ENCODE measurements around the gene GRK5. TPM values are rescaled to one million over a fixed set of nuclear protein-coding genes. Genes with fewer than 3 reads are reported as not detected.
"Not testable (repeated sequence)": the region's sequence is repeated elsewhere in the genome, so short reads cannot be mapped to it uniquely, and the experiment has no call there.

The GRK5 gene
- total RNA-seq, 2 experiments from 2014 or later, result 11.4 to 13.3 TPM

DNA sequence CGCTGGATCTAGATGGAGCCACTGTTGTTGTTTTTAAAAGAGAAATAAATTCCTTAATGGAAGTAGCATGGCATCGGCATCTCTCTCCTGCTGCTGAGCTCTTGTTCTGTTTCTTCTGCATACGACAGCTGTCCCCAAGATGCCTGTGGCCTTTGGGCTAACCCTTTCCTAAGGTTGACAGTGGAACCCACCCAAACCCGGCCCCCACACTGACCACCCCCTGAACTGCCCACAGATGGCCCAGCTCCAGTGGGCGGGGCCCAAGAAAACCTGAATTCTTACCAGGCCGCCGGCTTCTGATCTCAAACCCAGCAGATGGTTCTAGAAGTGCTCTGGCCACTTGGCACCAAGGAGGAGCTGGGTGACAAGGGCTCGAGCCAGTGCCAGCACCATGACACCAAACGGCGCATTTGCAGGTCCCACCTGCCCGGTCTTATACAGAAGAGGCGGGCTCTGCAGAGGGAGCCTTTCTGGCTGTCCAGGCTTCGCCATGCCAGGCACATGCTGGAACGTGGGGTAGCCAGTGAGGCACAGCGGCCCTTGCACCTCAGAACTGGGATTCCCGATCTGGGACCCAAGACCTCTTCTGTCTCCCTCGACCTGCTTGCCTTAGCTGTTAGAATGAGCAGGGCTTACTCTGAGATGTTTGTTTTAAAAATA is 252.4 kb downstream of the GRK5 start:
- ChIA-PET POLR2A (no interaction called here), CTCF (interaction anchor here (0.5 to 1.0 kb wide), 2 partner anchors 10 to 78 kb away, joined by 3 read pairs; no protein-coding TSS in a partner anchor)

DNA sequence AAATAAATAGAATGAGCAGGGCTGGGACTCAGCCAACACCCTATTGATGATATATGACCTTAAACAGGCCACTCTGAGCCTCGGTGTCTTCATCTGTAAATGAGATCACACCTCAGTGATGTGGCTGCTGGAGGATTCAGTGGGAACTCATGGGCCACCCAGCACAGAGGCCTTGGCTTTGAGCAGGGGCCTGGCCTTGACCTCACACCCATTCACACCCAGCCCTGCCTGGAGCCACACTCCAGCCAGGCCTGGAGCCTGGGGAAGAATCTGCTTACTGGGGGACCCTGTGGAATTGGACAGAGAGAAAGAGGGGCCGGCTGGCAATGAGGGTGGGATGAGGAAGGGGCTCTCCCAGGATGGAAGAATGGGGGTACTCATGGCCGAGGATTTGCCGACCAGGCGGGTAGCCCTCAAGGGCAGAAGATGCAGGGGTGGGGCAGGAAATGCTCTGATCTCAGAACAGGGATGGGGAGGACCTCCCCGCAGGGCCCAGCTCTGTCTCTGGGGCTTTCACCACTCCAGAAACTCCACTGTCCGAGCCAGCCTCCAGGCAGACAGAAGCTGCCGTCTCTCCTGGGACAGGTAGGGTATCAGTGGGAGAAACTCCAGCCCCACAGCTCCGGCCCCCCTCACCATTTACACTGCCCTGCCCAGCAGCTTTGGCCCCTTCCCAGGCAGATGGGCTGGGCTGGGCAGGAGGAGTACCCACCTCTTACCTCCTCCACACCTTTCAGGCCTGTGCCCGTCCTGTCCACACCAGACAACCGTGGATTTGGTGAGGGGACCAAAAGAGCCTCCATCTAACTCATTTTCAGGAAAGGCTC is 253.2 kb downstream of the GRK5 start:
- POLR2A ChIA-PET, result no interaction called here
- CTCF ChIA-PET, result interaction anchor here (0.5 to 1.0 kb wide), 2 partner anchors 15 to 77 kb away, joined by 3 to 4 read pairs; no protein-coding TSS in a partner anchor

DNA sequence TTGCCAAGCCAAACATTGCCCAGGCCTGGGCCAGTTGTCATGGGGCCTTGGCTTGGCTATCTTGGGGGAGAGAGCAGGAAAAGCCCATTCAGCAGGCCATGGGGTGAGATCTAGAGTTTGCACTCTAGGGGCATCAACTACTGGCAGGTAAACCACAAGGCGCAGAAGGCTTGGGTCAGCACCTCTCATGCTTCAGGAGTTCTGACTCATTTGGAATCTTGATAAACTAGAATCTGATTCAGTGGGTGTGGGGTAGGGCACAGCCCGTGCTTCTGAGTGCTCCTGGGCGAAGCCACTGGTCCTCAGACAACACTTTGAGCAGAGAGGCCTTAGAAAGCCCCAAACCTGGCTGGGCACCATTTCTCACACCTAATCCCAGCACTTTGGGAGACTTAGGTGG is 254.0 kb downstream of the GRK5 start:
- CTCF ChIA-PET, result interaction anchor here (1.0 kb wide), 1 partner anchor 16 kb away, joined by 4 read pairs; no protein-coding TSS in a partner anchor
- POLR2A ChIA-PET, result no interaction called here

DNA sequence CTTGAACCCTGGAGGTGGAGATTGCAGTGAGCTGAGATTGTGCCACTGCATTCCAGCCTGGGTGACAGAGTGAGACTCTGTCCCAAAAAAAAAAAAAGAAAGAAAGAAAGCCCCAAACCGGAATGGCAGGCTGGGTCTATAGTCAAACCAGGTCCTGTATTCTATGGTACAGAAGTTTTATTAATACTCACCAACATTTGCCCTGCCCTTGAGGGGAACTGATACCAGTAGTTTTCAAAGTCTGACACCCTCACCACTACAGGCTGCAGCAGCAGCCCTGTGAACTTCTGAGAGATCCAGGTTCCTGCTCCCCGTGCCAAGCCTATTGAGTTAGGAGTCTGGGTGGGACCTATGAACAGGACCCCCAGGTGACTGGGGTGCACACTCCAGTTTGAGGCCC is 254.6 kb downstream of the GRK5 start:
- CTCF ChIA-PET, result no interaction called here
- POLR2A ChIA-PET, result no interaction called here

DNA sequence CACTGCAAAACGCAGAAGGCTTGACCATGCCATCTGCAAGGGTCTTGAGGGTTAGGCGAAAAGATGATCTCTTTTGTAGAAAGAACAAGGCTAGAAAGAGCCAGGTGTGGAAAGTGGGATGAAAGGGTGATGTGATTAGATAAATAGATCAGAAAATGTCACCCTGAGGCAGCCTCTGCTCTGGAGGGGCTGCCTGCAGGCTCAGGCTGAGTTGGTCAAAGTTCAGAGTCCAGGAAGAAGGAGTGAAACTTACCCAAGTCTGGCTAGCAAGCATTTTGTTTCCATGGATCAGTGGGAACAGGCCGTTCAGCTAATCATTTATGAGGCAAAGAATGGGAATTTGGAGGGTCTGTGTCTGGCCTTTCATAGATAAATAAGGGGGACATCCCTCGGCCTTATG is 255.4 kb downstream of the GRK5 start:
- CTCF ChIA-PET, result no interaction called here
- POLR2A ChIA-PET, result no interaction called here

DNA sequence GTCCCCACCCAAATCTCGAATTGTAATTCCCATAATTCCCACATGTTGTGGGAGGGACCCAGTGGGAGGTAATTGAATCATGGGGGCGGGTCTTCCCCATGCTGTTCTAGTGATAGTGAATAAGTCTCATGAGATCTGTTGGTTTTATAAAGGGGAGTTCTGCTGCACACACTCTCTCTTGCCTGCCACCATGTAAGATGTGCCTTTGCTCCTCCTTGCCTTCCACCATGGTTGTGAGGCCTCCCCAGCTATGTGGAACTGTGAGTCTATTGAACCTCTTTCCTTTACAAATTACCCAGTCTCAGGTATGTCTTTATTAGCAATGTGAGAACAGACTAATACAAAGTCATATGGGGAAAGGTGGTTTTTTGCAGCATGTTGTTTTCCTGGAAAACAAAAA is 255.8 kb downstream of the GRK5 start:
- CTCF ChIA-PET, POLR2A ChIA-PET: not testable (repeated sequence)

DNA sequence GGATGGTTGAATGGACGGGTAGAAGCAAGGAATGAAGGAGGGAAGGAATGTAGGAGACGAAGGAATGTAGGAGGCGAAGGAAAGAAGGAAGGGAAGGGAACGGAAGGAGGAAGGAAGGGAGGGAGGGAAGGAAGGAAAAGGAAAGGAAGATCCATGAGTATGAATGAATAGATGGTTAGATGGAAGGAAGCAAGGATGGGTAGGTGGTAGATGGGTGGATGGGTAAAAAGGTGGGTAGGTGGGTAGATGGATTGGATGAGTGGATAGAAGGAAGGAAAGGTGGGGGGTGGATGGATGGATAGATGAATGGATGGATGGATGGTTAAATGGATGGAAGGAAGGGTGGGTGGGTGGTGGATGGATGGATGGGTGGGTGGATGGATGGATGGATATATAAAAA is 257.7 kb downstream of the GRK5 start:
- CTCF ChIA-PET, result interaction anchor here (1.6 kb wide), 1 partner anchor 20 kb away, joined by 4 read pairs; no protein-coding TSS in a partner anchor
- POLR2A ChIA-PET, result no interaction called here

DNA sequence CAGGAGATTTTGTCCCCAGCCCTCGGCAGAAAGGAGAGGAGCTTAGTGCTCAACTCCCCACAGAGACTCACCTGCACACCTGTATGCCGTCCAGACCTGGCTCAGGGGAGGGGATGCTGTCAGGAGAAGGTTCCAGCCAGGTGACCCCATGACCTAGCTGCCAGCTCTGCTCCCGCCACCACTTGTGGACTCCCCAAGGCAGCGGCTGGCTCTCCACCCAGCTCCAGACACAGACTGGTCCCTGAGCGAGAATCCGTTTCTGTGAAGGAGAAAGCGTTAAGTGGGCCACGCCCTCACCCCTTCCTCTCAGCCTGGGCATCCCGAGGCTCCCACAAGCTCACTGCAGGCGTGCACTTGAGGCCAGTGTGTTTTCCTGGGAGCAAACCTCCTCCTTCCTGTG is 258.7 kb downstream of the GRK5 start:
- POLR2A ChIA-PET, result interaction anchor here (0.5 kb wide), 1 partner anchor 77 kb away, joined by 3 read pairs; no protein-coding TSS in a partner anchor
- CTCF ChIA-PET, result interaction anchor here (1.6 kb wide), 1 partner anchor 21 kb away, joined by 4 read pairs; no protein-coding TSS in a partner anchor

DNA sequence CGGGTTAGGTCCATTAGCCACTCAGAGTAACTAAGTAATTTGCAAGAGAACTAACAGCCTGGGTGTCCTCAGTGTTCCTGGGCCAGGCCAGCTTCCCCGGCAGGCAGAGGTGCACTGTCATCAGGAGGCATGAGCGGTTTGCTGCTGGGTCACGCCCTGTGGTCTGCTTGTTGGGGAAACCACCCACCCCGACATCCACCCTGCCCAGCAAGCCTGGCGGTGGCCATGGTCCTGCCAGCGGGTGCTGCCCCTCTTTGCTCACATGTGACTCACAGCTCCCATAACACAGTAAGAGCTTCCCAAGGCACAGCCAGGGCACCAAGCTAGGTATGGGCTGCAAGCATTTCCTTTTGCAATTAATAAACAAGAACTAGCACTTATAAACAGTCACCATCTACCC is 259.3 kb downstream of the GRK5 start:
- POLR2A ChIA-PET, result no interaction called here
- CTCF ChIA-PET, result interaction anchor here (1.6 kb wide), 1 partner anchor 21 kb away, joined by 4 read pairs; no protein-coding TSS in a partner anchor

DNA sequence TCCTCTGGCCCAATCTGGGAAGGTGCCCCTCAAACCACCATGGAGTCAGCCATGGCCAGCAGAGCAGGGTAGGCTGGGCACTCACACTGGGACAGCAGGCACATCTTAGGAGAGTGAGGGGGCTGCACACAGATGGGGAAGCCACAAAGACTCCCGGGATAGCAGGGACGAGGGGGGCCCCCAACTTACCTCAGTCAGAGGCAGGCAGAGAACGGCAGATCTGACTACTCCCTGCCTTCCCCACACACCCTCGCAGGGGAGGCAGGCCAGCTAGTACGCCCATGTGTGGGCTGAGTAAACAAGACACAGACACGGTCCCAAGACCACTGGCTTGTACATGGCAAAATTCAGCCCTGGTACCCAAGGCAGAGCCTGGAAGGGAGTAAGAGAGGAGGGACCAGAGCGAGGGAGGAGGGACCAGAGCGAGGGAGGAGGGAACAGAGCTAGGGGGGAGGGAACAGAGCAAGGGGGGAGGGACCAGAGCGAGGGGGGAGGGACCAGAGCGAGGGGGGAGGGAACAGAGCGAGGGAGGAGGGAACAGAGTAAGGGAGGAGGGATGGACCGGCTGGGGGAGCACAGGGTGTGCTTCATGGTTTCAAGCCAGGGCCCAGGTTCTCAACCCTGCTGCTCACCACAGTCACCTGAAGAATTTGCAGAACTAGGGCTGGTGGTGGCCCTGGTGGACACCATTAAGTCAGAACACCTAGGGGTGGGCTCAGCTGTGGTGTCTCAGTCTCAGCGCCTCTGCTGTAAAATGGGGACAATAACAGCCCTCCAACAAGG is 261.4 kb downstream of the GRK5 start:
- ChIA-PET POLR2A (no interaction called here), CTCF (interaction anchor here (0.6 to 1.7 kb wide), 3 partner anchors 21 to 153 kb away, joined by 3 read pairs; no protein-coding TSS in a partner anchor)

DNA sequence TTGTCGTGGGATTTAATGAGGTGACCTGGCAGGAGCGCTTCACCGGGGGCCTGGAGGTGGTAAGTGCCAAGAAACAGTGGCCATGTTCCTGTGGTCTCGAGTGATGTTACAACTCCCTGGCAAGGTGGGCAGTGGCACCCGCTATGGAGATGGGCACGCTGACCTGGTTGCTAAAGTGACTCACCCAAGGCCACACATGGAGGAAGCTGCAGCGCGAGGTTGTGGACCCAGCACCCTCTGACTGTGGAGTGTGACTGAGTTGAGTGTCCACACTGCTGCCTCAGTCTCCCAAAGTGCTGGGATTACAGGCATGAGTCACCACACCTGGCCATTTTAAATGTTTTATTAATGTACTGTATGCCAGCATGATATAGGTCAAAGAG is 261.9 kb downstream of the GRK5 start:
- ChIA-PET CTCF (interaction anchor here (1.0 to 1.7 kb wide), 4 partner anchors 10 to 154 kb away, joined by 3 to 4 read pairs (median 3); no protein-coding TSS in a partner anchor), POLR2A (no interaction called here)

DNA sequence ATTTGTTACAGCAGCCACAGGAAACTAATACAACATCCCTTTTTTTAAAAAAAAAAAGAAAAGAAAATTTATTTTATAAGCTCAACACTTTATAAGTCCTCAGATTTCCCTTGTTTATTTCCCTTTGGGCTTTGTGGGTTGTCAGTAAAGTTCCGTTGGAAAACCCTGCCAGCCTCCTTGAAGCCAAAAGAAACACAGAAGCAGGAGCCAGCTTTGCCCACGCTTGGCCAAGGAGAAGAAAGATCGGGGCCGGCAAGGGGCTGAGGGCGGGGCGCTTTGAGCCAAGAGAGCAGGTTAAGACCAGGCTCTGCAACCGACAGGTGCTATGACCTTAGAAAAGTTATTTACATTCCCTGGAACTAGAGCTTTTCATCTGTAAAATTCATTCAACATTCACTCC is 262.5 kb downstream of the GRK5 start:
- CTCF ChIA-PET, result interaction anchor here (0.5 to 1.7 kb wide), 5 partner anchors 11 to 466 kb away, joined by 3 to 5 read pairs (median 3); no protein-coding TSS in a partner anchor

DNA sequence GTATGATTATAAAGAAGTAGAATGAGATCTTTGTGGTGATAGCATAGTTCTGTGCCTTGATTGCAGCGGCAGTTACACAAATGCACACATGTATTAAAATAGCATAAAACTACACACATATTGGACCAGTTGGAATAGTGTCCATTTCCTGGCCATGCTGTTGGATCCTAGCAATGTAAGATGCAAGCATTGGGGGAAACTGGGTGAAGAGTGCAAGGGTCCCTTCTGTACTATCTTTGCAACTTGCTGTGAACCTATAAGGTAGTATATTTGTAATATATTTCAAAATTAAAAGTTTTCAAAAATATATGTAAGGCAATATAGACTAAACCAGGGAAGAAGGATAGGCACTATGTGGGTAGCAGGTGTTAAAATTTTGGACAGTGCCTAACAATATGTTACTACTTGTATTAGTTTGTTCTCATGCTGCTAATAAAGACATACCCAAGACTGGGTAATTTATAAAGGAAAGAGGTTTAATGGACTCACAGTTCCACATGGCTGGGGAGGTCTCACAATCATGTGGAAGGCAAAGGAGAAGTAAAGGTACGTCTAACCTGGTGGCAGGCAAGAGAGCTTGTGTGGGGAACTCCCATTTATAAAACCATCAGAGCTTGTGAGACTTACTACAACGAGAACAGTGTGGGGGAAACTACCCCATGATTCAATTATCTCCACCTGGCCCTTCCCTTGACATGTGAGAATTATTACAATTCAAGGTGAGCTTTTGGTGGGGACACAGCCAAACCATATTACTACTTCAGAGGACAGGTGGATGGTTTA is 263.7 kb downstream of the GRK5 start:
- POLR2A ChIA-PET, result no interaction called here
- CTCF ChIA-PET, result interaction anchor here (0.6 to 1.3 kb wide), 4 partner anchors 9 to 26 kb away, joined by 3 to 4 read pairs (median 3); no protein-coding TSS in a partner anchor

More for the DNA sequence above, 262.5 kb downstream of the GRK5 start:
- POLR2A ChIA-PET, result no interaction called here

DNA sequence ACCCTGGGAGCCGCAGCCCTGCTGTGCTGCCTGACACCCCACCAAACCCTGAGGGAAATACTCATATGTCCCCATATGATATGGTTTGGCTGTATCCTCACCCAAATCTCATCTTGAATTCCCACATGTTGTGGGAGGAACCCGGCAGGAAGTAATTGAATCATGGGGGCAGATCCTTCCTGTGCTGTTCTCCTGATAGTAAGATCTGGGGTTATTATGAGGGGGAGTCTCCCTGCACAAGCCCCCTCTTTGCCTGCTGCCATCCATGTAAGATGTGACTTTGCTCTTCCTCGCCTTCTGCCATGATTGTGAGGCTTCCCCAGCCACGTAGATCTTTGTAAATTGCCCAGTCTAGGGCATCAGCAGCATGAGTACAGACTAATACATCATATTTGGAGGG is 266.4 kb downstream of the GRK5 start:
- POLR2A ChIA-PET, result no interaction called here
- CTCF ChIA-PET, result no interaction called here

DNA sequence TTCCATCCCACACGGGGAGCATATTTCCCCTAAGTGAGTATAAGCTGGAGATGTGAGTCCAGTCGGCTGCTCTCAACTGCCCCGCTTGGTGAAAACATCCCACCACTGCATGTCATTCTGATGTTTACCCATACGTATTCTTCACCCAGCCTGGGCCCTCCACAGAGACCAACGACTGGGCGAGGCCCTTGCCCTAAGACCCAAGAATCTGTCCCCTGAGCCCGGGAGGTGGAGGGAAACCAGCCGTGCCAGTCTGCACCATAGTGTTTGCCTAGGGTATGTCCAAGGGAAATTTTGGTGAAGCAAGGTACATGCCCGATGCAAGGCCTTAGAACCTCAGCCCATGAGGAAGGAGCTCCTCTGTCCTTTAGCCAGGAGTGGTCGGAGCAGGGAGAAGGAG is 267.2 kb downstream of the GRK5 start:
- ChIA-PET POLR2A (no interaction called here), CTCF (no interaction called here)

DNA sequence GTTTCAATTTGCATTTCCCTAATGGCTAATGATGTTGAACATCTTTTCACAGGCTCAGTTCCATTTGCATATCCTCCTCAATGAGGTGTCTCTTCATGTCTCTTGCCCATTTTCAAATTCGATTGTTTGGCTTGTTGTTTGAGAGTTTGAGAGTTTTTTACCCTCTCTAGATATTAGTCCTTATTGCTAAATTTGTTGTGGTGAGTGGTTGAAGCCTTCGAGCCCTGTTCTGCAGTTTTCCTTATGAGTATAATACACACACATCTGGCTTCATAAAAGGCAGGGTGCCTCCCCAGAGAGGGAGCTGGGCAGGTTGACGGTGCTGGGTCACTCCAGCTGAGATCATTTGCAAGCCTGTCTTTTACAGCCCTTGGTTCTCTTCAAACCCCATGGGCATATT is 270.1 kb downstream of the GRK5 start:
- CTCF ChIA-PET, result interaction anchor here (1.0 to 2.0 kb wide), 2 partner anchors 12 to 32 kb away, joined by 3 to 7 read pairs; no protein-coding TSS in a partner anchor

DNA sequence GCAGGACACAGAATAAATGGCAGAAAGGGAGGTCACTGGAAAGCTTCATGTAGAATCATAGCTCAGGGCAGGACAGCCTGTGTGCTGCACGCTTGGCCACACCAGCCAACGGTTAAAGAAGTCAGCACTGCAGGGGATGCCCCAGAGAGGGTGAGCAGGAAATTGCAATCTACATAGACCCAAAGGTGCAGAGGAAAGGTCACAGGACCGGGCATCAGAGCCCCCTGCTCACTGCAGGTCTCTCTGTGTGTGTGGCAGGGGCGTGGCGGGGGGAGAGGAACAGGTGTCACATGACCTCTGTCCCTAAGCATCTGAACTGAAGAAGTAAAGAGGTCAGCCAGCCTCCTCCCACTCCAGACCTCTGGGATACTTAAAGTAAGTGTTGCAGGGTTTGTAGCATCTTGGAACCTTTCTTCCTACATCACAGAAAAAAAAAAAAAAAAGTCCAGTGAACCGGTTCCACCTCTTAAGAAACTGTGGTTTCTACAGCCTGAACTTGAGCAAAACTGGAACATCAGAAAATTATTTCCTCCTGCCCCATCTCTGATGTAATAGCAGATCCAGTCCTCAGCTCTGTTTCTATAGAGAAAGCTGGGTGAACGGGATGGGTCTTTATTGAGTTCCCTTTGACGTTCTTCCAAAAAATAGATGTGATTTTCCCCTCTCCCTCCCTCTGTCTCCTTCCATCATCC is 270.9 kb downstream of the GRK5 start:
- ChIA-PET POLR2A (no interaction called here), CTCF (interaction anchor here (1.0 to 2.0 kb wide), 4 partner anchors 11 to 33 kb away, joined by 3 to 7 read pairs (median 4); no protein-coding TSS in a partner anchor)

More for the DNA sequence above, 270.1 kb downstream of the GRK5 start:
- POLR2A ChIA-PET, result no interaction called here

DNA sequence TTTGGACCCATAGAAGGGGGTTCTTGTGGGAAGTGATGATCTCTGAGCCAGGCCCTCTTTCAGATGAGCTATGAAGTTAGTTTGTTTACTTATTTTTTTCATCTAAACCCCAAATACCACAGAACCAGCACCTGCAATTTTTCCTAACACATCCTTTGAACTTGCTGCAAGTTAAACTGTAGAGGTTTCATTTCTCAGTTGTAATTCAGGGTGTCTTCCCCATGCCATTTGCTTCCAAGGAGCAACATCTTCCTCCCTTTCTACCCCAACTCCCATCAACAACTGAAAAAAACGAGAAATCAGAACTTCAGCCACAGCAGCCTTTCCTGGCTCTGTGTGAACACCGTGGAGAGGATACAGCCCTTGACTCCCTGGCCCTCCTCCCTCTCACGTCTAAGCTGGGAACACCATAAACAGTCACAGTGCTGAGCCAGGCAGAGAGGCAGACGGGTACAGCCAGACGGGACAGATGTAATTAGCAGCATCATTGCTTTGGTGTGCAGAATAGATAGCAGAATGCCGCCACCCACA is 271.5 kb downstream of the GRK5 start:
- ChIA-PET CTCF (interaction anchor here (1.0 to 2.0 kb wide), 3 partner anchors 11 to 34 kb away, joined by 3 to 7 read pairs (median 5); no protein-coding TSS in a partner anchor), POLR2A (no interaction called here)

Measured in activated CD8-positive, alpha-beta memory T cell treated with anti-CD3 and anti-CD28 coated beads for 36 hours (primary cell).